Activated CD4-positive, alpha-beta T cell treated with anti-CD3 and anti-CD28 coated beads for 4 hours (primary cell): ENCODE data around the gene RPS6KA5.
"Not testable (repeated sequence)": the region's sequence is repeated elsewhere in the genome, so short reads cannot be mapped to it uniquely, and the experiment has no call there.

ENCODE experiments used
- DNase-seq, 2 donors: peaks; one replicate each; pipeline ENCODE4 v3.0.0-alpha.2; 2020

The RPS6KA5 gene

GRCh38 chr14:90827919-90828610, 232.4 kb downstream of the RPS6KA5 start:
- DNase-seq = peak; percentile 87 to 88

- DNase-seq = not testable (repeated sequence)
These were observed 236.9 kb downstream of the RPS6KA5 start for GRCh38 chr14:90823542-90823941.

- DNase-seq = peak; percentile 71 to 78
These were observed 239.5 kb downstream of the RPS6KA5 start for GRCh38 chr14:90820958-90821357.

GRCh38 chr14:90819734-90820393, 240.6 kb downstream of the RPS6KA5 start:
- DNase-seq = no peak

- no peak for DNase-seq
These were observed 241.7 kb downstream of the RPS6KA5 start for GRCh38 chr14:90818715-90819114.

GRCh38 chr14:90816681-90817436, 243.6 kb downstream of the RPS6KA5 start:
- DNase-seq = no peak

GRCh38 chr14:90815822-90816662, 244.4 kb downstream of the RPS6KA5 start, which contains the start of gene TTC7B:
TSS of gene TTC7B (minus strand) at chr14:90816430. CDS start at chr14:90816295, 135 bp downstream.
- peak in 1 of 2 donors; percentile 21 for DNase-seq

- DNase-seq = no peak
These were observed 244.9 kb downstream of the RPS6KA5 start for GRCh38 chr14:90815572-90815821.

GRCh38 chr14:90814806-90815571, 245.5 kb downstream of the RPS6KA5 start:
- DNase-seq = no peak

GRCh38 chr14:90813442-90813841, 247.0 kb downstream of the RPS6KA5 start:
- no peak for DNase-seq

GRCh38 chr14:90812109-90812508, 248.3 kb downstream of the RPS6KA5 start:
- DNase-seq = no peak

GRCh38 chr14:90811641-90812040, 248.8 kb downstream of the RPS6KA5 start:
- no peak for DNase-seq

- DNase-seq = no peak
These were observed 249.6 kb downstream of the RPS6KA5 start for GRCh38 chr14:90810806-90811205.

GRCh38 chr14:90809530-90810312, 250.7 kb downstream of the RPS6KA5 start:
- DNase-seq = no peak

GRCh38 chr14:90808759-90809529, 251.5 kb downstream of the RPS6KA5 start:
- DNase-seq = no peak

GRCh38 chr14:90807060-90807459, 253.4 kb downstream of the RPS6KA5 start:
- no peak for DNase-seq

GRCh38 chr14:90805662-90806540, 254.5 kb downstream of the RPS6KA5 start:
- no peak for DNase-seq

GRCh38 chr14:90805084-90805391, 255.4 kb downstream of the RPS6KA5 start:
- DNase-seq = no peak

- no peak for DNase-seq
These were observed 256.0 kb downstream of the RPS6KA5 start for GRCh38 chr14:90804292-90805083.
